Naive B cell (primary cell): Measurements from ENCODE around the gene CLNK. TPM values are rescaled to one million over a fixed set of nuclear protein-coding genes. Genes with fewer than 3 reads are reported as not detected.

Experiments used
- ATAC-seq, 2 donors: fragments of 150-1000 bp; cut with Tn5 transposase; 2 replicates each; pipeline ENCODE4 v1.10.0; 2021; ENCODE audit warnings: low read depth in 2 of 2, mild to moderate bottlenecking in 2 of 2, moderate library complexity in 2 of 2
- DNase-seq: peaks from one replicate; pipeline ENCODE4 v3.0.0; 2022
- H3K27ac Mint-ChIP-seq, 6 donors: one replicate each; pipeline ENCODE4 v1.8.0; 2020 to 2022; ENCODE audit warnings: mild to moderate bottlenecking in 6 of 6, mixed read lengths in 6 of 6, moderate library complexity in 5 of 6, inconsistent platforms in 2 of 6
- H3K27me3 Mint-ChIP-seq, 3 donors: one replicate each; pipeline ENCODE4 v1.8.0; 2021 to 2022; ENCODE audit warnings: mixed read lengths in 3 of 3, mild to moderate bottlenecking in 1 of 3
- H3K36me3 Mint-ChIP-seq, 2 donors: one replicate each; pipeline ENCODE4 v1.8.0; 2020 to 2022; ENCODE audit warnings: mixed read lengths in 2 of 2, inconsistent platforms in 1 of 2, mild to moderate bottlenecking in 1 of 2
- H3K4me1 Mint-ChIP-seq, 3 donors: one replicate each; pipeline ENCODE4 v1.8.0; 2020 to 2022; ENCODE audit warnings: mixed read lengths in 3 of 3, inconsistent platforms in 1 of 3, mild to moderate bottlenecking in 1 of 3, moderate library complexity in 1 of 3
- H3K4me3 Mint-ChIP-seq, 8 donors: one replicate each; pipeline ENCODE4 v1.8.0; 2020 to 2022; ENCODE audit warnings: mild to moderate bottlenecking in 8 of 8, mixed read lengths in 8 of 8, moderate library complexity in 8 of 8, inconsistent platforms in 2 of 8
- H3K9me3 Mint-ChIP-seq, 7 donors: one replicate each; pipeline ENCODE4 v1.8.0; 2020 to 2022; ENCODE audit warnings: mixed read lengths in 7 of 7, mild to moderate bottlenecking in 5 of 7, inconsistent platforms in 2 of 7, moderate library complexity in 1 of 7
- polyA plus RNA-seq, 6 donors: library from polyadenylated mRNA; unstranded; fragments of 300-500 nt; fragmentation: Illumina TruSeq; gene quantifications; one replicate each; pipeline ENCODE4 v1.2.3, GENCODE V29; 2021; ENCODE audit warnings: low read depth in 6 of 6

The CLNK gene
- polyA plus RNA-seq, 6 donors from 2014 or later = 0.69 to 1.3 (median 1.2) TPM; not detected in 1

GRCh38 chr4:10495651-10496050, 188.9 kb downstream of the CLNK start:
- Mint-ChIP-seq H3K9me3 (no peaks in the 10 kb centered on the region), H3K4me3 (no peak overlapping the region), H3K4me1 (no peaks in the 10 kb centered on the region), H3K27ac (peak overlapping the region in 1 of 6 donors; percentile 0), H3K27me3 (peaks cover 0 to 11% (median 8%) of the 10 kb centered on the region in 3 donors), H3K36me3 (no peaks in the 10 kb centered on the region)
- no peak for ATAC-seq
- DNase-seq = no peak

DNA sequence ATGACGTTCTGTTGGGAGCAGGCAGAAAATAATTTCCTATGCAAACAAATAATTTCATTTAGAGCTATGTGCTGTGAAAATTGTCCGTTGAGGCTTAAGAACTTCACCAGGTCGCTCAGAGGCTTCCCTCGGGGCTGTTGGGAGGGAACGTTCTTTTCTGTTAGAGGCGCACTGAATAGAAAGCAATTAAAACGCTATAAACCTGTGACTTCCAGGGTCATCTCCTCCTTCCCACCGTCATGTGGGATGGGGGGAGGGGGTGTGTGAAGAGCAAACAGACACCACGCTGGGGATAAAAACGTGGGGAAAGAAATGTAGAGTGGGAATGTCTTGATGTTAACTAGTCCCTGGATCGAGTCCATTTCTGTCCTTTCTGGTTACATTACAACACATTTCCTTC, 192.1 kb downstream of the CLNK start:
- Mint-ChIP-seq H3K27me3 (peaks cover 4 to 17% (median 6%) of the 10 kb centered on the region in 3 donors), H3K9me3 (no peaks in the 10 kb centered on the region), H3K36me3 (no peaks in the 10 kb centered on the region), H3K27ac (no peak overlapping the region), H3K4me3 (no peak overlapping the region), H3K4me1 (no peaks in the 10 kb centered on the region)
- ATAC-seq (no peak), DNase-seq (no peak)

DNA sequence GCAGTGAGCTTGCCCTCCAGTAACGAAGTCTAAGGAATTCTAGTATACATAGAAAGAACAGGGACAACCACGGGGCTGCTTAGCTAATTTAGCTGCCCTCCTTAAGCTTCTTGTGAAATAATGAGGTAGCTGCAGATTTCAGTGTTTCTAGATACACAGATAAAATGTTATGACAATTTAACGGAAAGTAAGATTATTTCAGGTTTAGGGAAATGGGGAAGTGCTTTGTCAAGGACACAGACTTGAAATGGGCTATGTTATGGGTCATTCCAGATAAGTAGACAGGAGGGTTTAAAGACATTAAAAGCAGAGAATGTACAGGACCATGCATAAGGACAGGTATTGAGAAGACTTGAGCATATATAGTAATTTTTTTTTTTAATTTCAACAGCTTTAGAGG, 193.2 kb downstream of the CLNK start:
- DNase-seq = no peak
- Mint-ChIP-seq H3K9me3 (no peaks in the 10 kb centered on the region), H3K27ac (no peak overlapping the region), H3K4me3 (no peak overlapping the region), H3K27me3 (peaks cover 8 to 19% (median 9%) of the 10 kb centered on the region in 3 donors), H3K4me1 (no peaks in the 10 kb centered on the region), H3K36me3 (no peaks in the 10 kb centered on the region)
- ATAC-seq = no peak

DNA sequence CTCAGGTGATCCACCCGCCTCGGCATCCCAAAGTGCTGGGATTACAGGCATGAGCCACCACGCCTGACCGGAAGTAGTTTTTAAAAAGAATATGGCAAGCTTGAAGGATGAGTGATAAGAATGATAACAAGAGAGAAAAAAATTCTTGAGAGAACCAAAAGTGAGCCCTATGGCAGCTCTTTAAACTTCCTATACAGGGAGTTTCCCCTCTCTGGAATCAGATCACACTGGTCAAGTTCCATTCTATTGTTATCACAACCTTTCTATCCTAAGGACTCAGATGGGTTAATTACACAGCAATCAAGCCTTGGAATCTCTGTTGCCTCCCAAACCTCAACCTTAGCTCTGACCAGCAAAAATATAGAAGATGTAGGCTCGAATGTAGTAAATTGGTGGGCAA, 193.6 kb downstream of the CLNK start:
- H3K4me1 Mint-ChIP-seq = no peaks in the 10 kb centered on the region
- H3K27me3 Mint-ChIP-seq = peaks cover 8 to 19% (median 9%) of the 10 kb centered on the region in 3 donors
- DNase-seq = no peak
- no peaks in the 10 kb centered on the region for H3K9me3 Mint-ChIP-seq
- H3K36me3 Mint-ChIP-seq = no peaks in the 10 kb centered on the region
- H3K27ac Mint-ChIP-seq = no peak overlapping the region
- ATAC-seq = no peak
- no peak overlapping the region for H3K4me3 Mint-ChIP-seq

- no peak overlapping the region for H3K4me3 Mint-ChIP-seq
- ATAC-seq = no peak
- H3K4me1 Mint-ChIP-seq = no peaks in the 10 kb centered on the region
- peaks cover 9 to 14% (median 14%) of the 10 kb centered on the region in 3 donors for H3K27me3 Mint-ChIP-seq
- H3K36me3 Mint-ChIP-seq = no peaks in the 10 kb centered on the region
- DNase-seq = no peak
- H3K27ac Mint-ChIP-seq = no peak overlapping the region
- H3K9me3 Mint-ChIP-seq = no peaks in the 10 kb centered on the region
Measured at GRCh38 chr4:10482913-10483312, 201.7 kb downstream of the CLNK start.

- H3K36me3 Mint-ChIP-seq = no peaks in the 10 kb centered on the region
- H3K27ac Mint-ChIP-seq = no peak overlapping the region
- no peak for ATAC-seq
- H3K4me3 Mint-ChIP-seq = no peak overlapping the region
- H3K9me3 Mint-ChIP-seq = no peaks in the 10 kb centered on the region
- DNase-seq = no peak
- no peaks in the 10 kb centered on the region for H3K4me1 Mint-ChIP-seq
- H3K27me3 Mint-ChIP-seq = peaks cover 7 to 10% (median 8%) of the 10 kb centered on the region in 3 donors
Measured at GRCh38 chr4:10480616-10481015, 204.0 kb downstream of the CLNK start.

- no peak overlapping the region for H3K4me3 Mint-ChIP-seq
- H3K27me3 Mint-ChIP-seq = peaks cover 7 to 15% (median 10%) of the 10 kb centered on the region in 3 donors
- H3K4me1 Mint-ChIP-seq = no peaks in the 10 kb centered on the region
- no peak for DNase-seq
- no peak for ATAC-seq
- no peaks in the 10 kb centered on the region for H3K36me3 Mint-ChIP-seq
- H3K27ac Mint-ChIP-seq = no peak overlapping the region
- H3K9me3 Mint-ChIP-seq = no peaks in the 10 kb centered on the region
Measured at GRCh38 chr4:10478621-10479020, 205.9 kb downstream of the CLNK start.

- H3K4me1 Mint-ChIP-seq = no peaks in the 10 kb centered on the region
- H3K4me3 Mint-ChIP-seq = no peak overlapping the region
- no peaks in the 10 kb centered on the region for H3K36me3 Mint-ChIP-seq
- DNase-seq (no peak), ATAC-seq (no peak)
- H3K27ac Mint-ChIP-seq = peak overlapping the region in 2 of 6 donors; percentile 1 to 77
- peaks cover 15 to 33% (median 24%) of the 10 kb centered on the region in 3 donors for H3K27me3 Mint-ChIP-seq
- peaks cover 0 to 2% (median 0%) of the 10 kb centered on the region in 7 donors for H3K9me3 Mint-ChIP-seq
Measured at GRCh38 chr4:10470505-10470904, 214.1 kb downstream of the CLNK start.

GRCh38 chr4:10466161-10466560, 218.4 kb downstream of the CLNK start:
- ATAC-seq (no peak), DNase-seq (no peak)
- no peak overlapping the region for H3K4me3 Mint-ChIP-seq
- H3K27ac Mint-ChIP-seq = no peak overlapping the region
- peaks cover 0 to 9% of the 10 kb centered on the region in 2 donors for H3K36me3 Mint-ChIP-seq
- H3K27me3 Mint-ChIP-seq = peaks cover 44 to 51% (median 50%) of the 10 kb centered on the region in 3 donors
- peaks cover 0 to 7% (median 2%) of the 10 kb centered on the region in 7 donors for H3K9me3 Mint-ChIP-seq
- peaks cover 4 to 11% (median 10%) of the 10 kb centered on the region in 3 donors for H3K4me1 Mint-ChIP-seq

GRCh38 chr4:10462876-10463275, 221.7 kb downstream of the CLNK start:
- H3K4me1 Mint-ChIP-seq = peaks cover 7 to 19% (median 15%) of the 10 kb centered on the region in 3 donors
- peaks cover 62 to 70% (median 65%) of the 10 kb centered on the region in 3 donors for H3K27me3 Mint-ChIP-seq
- H3K36me3 Mint-ChIP-seq = peaks cover 0 to 9% of the 10 kb centered on the region in 2 donors
- ATAC-seq (no peak), DNase-seq (no peak)
- H3K27ac Mint-ChIP-seq = no peak overlapping the region
- peak overlapping the region in 1 of 8 donors; percentile 8 for H3K4me3 Mint-ChIP-seq
- H3K9me3 Mint-ChIP-seq = peaks cover 0 to 7% (median 2%) of the 10 kb centered on the region in 7 donors

DNA sequence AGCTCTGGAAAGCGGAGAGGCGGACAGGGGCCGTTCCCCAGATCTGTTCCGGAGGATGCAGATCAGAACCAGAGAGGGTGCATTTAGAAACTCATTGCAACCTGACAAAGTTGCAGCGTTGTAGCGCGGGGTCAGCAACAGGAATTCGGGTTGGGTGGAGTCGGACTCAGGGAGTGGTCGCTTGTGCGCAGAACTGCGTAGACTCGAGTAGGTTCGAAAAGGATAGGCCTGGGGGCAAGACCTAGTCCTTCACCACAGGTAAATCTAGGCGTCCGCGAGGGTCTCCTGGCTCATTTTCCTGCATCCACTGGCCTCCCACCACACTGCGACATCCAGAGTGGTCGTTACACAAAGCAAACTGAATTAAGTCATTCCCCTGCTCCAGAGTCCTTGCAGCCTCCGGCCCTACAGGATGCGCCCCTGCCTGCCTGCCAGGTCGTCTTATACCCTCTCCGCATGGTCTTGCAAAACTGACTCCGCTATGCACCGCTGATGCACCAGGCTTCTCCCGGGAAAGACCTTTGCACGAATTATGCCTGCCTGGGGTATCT, 222.6 kb downstream of the CLNK start:
- H3K9me3 Mint-ChIP-seq = peaks cover 0 to 7% (median 2%) of the 10 kb centered on the region in 7 donors
- H3K36me3 Mint-ChIP-seq = peaks cover 0 to 9% of the 10 kb centered on the region in 2 donors
- no peak for ATAC-seq
- peak overlapping the region; percentile 71 to 90 (median 84) for H3K4me3 Mint-ChIP-seq
- no peak for DNase-seq
- H3K27me3 Mint-ChIP-seq = peaks cover 54 to 65% (median 58%) of the 10 kb centered on the region in 3 donors
- H3K4me1 Mint-ChIP-seq = peaks cover 11 to 24% (median 22%) of the 10 kb centered on the region in 3 donors
- peak overlapping the region in 1 of 6 donors; percentile 96 for H3K27ac Mint-ChIP-seq

GRCh38 chr4:10461091-10461849, 223.3 kb downstream of the CLNK start:
- peaks cover 13 to 26% (median 25%) of the 10 kb centered on the region in 3 donors for H3K4me1 Mint-ChIP-seq
- peak overlapping the region; percentile 71 to 90 (median 84) for H3K4me3 Mint-ChIP-seq
- peak overlapping the region in 1 of 6 donors; percentile 96 for H3K27ac Mint-ChIP-seq
- DNase-seq (peak; percentile 77), ATAC-seq (peak; percentile 67 to 68)
- H3K27me3 Mint-ChIP-seq = peaks cover 49 to 61% (median 52%) of the 10 kb centered on the region in 3 donors
- peaks cover 0 to 7% (median 2%) of the 10 kb centered on the region in 7 donors for H3K9me3 Mint-ChIP-seq
- H3K36me3 Mint-ChIP-seq = peaks cover 0 to 9% of the 10 kb centered on the region in 2 donors

DNA sequence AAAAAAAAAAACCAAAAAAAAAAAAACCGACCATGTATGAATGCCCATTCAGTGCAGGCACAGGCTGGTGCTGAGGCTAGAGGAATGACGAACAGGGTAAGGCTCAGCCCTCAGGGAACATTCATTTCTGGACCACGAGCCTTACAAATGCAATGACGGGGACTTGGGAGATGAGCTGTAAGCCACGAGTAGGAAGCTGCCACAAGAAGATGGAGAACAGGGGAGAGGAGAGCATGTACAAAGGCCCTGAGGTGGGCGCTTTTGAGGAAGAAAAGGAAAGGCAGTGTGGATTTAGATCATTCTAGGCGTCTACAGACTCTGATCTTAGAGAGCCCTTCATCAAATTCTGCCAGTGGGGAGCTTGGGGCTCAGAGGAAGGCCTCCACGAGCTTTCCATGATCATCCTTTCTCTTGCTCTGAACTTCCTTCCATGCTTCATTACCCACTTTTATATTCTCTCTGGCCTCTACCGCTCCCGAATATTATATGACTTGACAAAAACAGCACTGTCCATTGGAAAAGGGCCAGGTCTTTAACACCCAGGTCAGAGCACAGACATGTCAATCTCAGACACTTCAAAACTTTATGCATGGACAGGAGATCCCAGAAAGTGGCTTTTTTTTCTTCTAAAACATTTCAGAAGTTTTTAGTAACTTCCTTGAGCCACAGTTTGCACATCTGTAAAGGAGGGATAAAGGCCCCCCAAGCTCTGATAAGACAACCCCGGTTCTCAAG, 224.1 kb downstream of the CLNK start:
- peaks cover 0 to 7% (median 3%) of the 10 kb centered on the region in 7 donors for H3K9me3 Mint-ChIP-seq
- peaks cover 49 to 61% (median 52%) of the 10 kb centered on the region in 3 donors for H3K27me3 Mint-ChIP-seq
- DNase-seq (no peak), ATAC-seq (no peak)
- peak overlapping the region in 3 of 6 donors; percentile 29 to 86 (median 56) for H3K27ac Mint-ChIP-seq
- peaks cover 15 to 31% (median 30%) of the 10 kb centered on the region in 3 donors for H3K4me1 Mint-ChIP-seq
- H3K36me3 Mint-ChIP-seq = peaks cover 0 to 9% of the 10 kb centered on the region in 2 donors
- peak overlapping the region in 4 of 8 donors; percentile 52 to 90 (median 76) for H3K4me3 Mint-ChIP-seq
